OCI-LY1 (cell line): ENCODE measurements around the gene FMR1.

ENCODE experiments used
- CTCF ChIP-seq: fragments of 200-600 bp; sonication (generic), shearing (Covaris generic); IDR thresholded peaks from 2 replicates; pipeline ENCODE4 v1.5.1; 2017; ENCODE audit warnings: mild to moderate bottlenecking, antibody characterized with exemption, low read length, moderate library complexity, mixed read lengths
- EZH2 ChIP-seq: fragments of 200-600 bp; sonication (generic), shearing (Covaris generic); IDR thresholded peaks from 2 replicates; pipeline ENCODE4 v1.8.0; 2017; ENCODE audit warnings: borderline replicate concordance, mixed run types, mild to moderate bottlenecking, antibody characterized with exemption, low read length, moderate library complexity, mixed read lengths

- no peak for TF ChIP-seq EZH2
- TF ChIP-seq CTCF, result no peak
Observed at GRCh38 chrX:147950352-147950751, 38.6 kb downstream of the FMR1 start.
